Renal cortex interstitium (tissue), 11 donors: ENCODE measurements around the gene ASIC1. TPM values are rescaled to one million over a fixed set of nuclear protein-coding genes. Genes with fewer than 3 reads are reported as not detected.

Source experiments
- DNase-seq, 11 donors: peaks; one replicate each; pipeline ENCODE4 v3.0.0-alpha.2; 2013; ENCODE audit warnings: low read depth in 9 of 11, low spot score in 4 of 11; ENCODE audit errors: extremely low read depth in 1 of 11
- polyA plus RNA-seq, 3 donors: library from polyadenylated mRNA; unstranded; fragments of 120-200 nt; gene quantifications; one replicate each; pipeline ENCODE4 v1.2.1, GENCODE V29; 2013; ENCODE audit not compliant: insufficient read length in 3 of 3

Gene ASIC1
- polyA plus RNA-seq, 3 donors = 4.5 to 5.3 (median 5.1) TPM

DNA sequence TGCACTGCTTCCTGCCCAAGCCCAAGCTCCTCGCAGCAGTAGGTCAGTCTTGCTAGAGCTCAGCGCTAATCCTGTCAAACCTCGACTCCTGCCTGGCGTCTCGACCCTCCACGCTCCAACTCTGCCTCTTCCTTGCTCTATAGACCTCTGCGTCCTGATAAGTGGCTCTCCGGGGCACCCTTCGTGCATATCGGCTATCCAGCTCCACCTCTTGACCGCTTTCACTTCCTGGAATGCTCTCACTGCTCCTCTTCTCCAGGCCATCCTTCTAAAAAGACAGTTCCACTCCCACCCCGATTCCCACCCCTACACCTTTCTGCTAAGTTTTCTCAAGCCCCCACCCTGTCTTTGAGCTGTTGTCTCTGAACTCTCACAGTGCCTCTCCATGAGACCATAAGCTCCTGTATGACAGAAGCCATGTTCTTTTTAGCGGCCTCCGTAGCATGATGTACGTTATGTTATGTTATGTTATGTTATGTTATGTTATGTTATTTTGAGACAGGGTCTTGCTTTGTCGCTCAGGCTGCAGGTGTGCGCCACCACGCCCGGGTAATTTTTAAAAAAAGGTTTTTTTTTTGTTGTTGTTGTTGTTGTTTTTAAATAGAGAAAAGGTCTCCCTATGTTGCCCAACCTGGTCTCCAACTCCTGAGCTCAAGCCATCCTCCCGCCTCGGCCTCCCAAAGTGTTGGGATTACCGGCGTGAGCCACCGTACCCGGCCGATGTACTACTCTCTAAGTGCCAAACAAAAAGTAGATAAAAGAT is 55.2 kb downstream of the ASIC1 start:
- DNase-seq = no peak

DNA sequence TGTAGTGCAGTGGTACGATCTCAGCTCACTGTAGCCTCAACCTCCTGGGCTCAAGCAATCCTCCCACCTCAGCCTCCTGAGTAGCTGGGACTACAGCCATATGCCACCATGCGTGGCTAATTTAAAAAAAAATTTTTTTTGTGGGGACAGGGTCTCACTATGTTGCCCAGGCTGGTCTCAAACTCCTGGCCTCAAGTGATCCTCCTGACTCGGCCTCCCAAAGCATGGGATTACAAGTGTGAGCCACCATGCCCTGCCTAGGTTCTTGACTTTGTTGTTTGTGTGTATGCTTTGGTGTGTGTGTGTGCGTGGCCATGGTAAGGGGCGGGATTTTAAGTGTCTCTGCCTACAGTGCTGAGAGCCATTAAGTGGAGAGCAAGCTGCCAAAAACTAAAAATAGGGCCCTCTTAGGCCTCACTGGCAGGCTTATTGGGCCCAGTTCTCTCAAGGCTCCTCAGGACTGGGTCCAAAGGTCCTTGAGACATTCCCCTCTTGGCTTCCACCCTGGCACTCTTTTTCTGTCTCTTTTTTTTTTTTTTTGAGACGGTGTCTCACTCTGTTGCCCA is 59.7 kb downstream of the ASIC1 start:
- DNase-seq = no peak

DNA sequence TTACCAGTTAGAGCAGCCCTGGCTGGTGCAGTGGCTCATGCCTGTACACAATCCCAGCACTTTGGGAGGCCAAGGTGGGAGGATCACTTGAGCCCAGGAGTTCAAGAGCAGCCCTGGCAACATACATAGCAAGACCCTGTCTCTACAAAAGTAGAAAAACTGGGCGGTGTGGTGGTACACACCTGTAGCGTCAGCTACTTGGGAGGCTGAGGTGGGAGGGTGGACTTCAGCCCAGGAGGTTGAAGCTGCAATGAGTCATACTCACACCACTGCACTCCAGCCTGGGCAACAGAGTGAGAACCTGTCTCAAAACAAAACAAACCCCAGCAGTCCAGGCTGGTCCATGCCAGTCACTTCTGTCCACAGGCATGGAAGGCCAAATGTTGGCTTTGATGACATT is 62.0 kb downstream of the ASIC1 start:
- no peak for DNase-seq

DNA sequence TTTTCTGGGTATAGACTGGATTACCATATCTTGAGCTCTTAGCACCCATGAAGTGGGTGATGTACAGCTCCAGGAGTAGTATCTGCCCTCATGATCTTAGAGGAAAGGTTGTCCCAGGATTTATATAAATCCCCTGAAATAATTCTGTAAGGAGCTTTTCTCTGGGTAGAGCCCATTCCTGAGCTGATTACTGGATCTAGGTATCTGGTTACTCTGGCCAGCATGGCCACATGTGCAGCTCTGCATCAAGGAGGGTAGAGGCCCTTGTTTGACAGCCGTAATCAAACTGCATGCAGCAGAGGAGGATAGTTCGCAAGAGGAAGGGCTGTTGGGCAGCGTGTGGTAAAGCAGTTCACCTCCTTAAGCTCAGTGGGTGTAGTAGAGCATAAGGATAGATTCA is 63.1 kb downstream of the ASIC1 start:
- no peak for DNase-seq

DNA sequence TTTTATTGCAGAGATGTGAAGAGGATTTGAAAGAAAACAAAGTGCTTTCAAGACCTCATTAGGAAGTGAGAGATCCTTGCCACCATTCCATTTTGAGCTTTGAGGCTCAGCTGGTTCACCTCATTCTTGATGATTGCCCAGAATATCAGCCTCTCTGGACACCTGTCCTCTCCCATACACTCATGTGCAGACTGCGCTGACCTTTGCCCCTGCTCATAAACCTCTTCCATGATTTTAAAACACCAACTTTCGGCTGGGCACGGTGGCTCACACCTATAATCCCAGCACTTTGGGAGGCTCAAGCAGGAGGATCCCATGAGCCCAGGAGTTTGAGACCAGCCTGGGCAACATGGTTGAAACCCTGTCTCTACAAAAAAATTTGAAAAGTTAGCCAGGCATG is 63.6 kb downstream of the ASIC1 start:
- DNase-seq = no peak

DNA sequence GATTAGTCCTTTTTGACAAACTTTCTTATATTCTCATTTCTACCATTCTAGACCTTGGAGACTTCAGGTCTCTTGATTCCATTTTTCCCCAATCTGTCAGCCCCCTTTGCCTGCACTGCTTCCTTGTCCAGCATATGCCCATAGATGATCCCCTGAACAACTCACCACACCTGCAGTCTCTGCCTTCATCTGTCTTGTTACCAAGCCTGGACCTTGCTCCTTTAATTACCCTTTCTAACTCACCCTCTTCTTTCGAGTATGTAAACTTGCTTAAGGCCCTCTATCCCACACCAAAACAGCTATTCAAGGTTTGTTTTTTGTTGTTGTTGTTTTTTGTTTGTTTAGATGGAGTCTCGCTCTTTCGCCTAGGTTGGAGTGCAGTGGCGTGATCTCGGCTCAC is 64.2 kb downstream of the ASIC1 start:
- no peak for DNase-seq

DNA sequence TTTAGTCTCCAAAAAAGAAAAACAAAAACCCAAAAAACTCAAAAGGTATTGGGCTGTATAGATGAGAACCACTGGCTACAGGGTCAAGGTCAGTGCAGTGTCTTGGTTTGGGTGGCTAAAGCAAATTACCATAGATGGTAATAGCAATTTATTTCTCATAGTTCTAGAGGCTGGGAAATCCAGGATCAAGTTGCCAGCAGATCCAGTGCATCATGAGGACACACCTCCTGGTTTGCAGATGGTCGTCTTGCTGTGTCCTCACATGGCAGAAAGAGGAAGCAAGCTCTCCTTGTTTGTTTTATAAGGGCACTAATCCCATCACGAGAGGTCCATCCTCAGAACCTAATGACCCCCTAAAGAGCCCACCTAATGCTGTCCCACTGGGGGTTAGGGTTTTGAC is 65.8 kb downstream of the ASIC1 start:
- DNase-seq = no peak

DNA sequence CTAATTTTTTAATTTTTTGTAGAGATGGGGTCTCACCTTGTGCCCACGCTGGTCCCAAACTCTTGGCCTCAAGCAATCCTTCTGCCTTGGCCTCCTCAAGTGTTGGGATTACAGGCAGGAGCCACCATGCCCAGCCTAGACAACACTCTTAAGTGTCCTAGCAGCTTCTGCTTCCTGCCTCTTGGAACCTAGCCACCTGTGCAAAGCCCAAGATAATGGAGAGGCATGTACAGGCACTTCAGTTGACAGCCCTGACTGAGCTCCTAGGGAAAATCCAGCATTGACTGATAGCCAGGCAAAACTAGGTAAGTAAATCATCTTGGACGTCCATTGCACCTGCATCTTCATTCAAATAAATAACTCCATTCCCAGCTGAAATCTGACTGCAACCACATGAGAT is 70.2 kb downstream of the ASIC1 start:
- DNase-seq = no peak

DNA sequence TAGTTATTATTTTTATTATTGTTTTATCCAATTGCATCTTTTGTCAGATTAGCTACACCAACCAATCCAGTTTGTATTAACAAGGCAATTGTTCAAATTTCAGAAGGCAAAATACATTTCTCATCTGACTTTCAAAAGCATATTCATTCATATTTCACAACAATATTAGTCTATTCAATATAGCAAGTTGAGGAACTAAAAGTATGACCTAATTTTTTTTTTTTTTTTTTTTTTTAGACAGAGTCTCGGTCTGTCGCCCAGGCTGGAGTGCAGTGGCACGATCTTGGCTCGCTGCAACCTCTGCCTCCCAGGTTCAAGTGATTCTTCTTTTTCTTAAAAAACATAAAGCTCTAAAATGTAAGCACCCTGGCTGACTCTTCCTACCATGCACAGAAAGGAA is 71.9 kb downstream of the ASIC1 start:
- DNase-seq = no peak

DNA sequence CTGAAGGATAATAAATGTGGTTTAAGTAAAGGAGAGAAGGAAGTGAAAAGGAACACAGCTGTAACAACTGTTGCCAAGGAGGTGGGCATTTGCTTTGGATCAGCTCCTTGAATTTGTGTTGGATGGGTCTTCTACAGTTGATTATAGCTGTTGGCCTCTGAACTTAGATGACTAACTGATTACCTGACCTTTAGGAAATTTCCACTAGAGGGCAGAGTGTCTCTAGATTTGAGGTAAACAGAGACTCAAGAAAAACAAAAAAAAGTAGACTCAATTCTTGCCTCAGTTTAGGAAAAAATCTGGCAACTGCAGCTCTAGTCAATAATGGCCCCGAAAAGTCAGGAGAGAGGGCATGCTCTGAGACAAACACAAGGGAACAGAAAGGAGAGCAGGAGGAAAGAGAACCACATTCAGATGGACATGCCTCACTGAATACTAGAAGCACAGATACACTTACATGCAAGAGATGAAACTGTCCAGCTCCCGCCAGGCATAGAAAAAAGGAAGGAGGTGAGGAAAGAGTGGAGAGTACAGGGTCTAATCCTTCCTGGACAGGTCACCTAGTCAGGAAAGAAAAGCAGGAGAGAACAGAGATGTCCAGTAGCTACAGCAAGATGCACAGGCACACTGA is 75.2 kb downstream of the ASIC1 start:
- no peak for DNase-seq

Other genes with a start within 250 kb of the ASIC1 start
- 10 to 100 TPM; 14.7 to 23.3 (median 22.8) TPM for gene NCKAP5L, start 229.2 kb upstream of the ASIC1 start, polyA plus RNA-seq
- gene BCDIN3D, start 214.5 kb upstream of the ASIC1 start, polyA plus RNA-seq = 1 to 10 TPM; 7.2 to 9.0 (median 8.2) TPM
- gene FAIM2, start 153.7 kb upstream of the ASIC1 start, polyA plus RNA-seq = 1 to 10 TPM; 2.5 to 6.1 (median 5.6) TPM
- gene AQP2, start 106.9 kb upstream of the ASIC1 start, polyA plus RNA-seq = 100 to 1,000 TPM in 2 of 3 donors, 10 to 100 TPM in 1; 56.9 to 435 (median 117) TPM
- gene AQP5, start 95.7 kb upstream of the ASIC1 start, polyA plus RNA-seq = 1 to 10 TPM; 1.2 to 3.6 (median 1.7) TPM
- 10 to 100 TPM; 16.1 to 27.6 (median 23.1) TPM for gene AQP6, start 84.6 kb upstream of the ASIC1 start, polyA plus RNA-seq
- 10 to 100 TPM; 40.5 to 57.9 (median 56.1) TPM for gene RACGAP1, start 32.1 kb upstream of the ASIC1 start, polyA plus RNA-seq
- 100 to 1,000 TPM; 177 to 189 (median 184) TPM for gene SMARCD1, start 27.7 kb downstream of the ASIC1 start, polyA plus RNA-seq
- 10 to 100 TPM; 57.2 to 83.3 (median 65.6) TPM for gene GPD1, start 46.4 kb downstream of the ASIC1 start, polyA plus RNA-seq
- 10 to 100 TPM; 43.8 to 54.7 (median 52.8) TPM for gene COX14, start 54.6 kb downstream of the ASIC1 start, polyA plus RNA-seq
- gene CERS5, start 109.8 kb downstream of the ASIC1 start, polyA plus RNA-seq = 10 to 100 TPM; 71.0 to 83.0 (median 80.7) TPM
- gene LIMA1, start 225.9 kb downstream of the ASIC1 start, polyA plus RNA-seq = 10 to 100 TPM; 76.3 to 97.0 (median 83.8) TPM